Activated CD4-positive, alpha-beta T cell treated with anti-CD3 and anti-CD28 coated beads for 4 hours (primary cell): ENCODE results near the gene E4F1.
"Not testable (repeated sequence)": the region's sequence is repeated elsewhere in the genome, so short reads cannot be mapped to it uniquely, and the experiment has no call there.

Experiments
- DNase-seq, 2 donors: peaks; one replicate each; pipeline ENCODE4 v3.0.0-alpha.2; 2020

E4F1 gene

DNA sequence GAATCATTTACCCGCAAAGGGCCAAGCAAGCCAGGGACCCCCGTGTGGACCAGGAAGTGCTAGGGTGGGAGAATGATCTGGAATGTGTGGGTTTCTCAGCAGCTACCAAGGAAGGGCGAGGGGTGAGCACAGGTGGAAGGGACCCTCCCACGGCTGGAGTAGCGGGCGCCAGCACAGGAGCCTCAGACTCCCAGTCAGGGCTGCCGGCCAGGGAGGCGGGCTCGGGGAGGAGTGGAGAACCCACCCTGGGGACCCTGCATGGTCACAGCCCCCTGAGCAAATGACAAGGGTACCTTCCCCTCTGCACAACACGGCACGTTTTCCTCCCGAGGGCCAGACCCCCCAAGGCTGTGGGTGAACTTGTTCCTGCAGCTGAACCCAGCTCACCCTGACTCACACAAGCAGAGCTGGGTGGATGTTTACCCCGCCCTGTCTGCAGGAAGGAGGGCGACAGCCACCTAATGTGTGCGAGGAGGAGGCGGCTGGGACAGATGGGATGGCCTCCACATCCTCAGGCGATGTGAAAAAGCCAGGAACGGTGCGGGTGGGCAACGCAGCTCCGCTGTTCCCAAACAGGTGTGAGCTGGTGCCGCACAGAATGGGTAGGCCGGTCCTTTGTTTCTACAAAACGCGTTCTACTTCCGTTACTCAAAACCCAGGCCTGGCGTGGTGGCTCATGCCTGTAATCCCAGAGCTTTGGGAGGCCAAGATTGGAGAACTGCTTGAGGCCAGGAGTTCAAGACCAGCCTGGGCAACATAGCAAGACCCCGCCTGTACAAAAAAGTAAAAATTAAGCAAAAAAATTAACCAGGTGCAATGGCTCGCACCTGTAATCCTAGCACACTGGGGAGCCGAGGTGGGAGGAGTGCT is 21.8 kb downstream of the E4F1 start:
- no peak for DNase-seq

DNA sequence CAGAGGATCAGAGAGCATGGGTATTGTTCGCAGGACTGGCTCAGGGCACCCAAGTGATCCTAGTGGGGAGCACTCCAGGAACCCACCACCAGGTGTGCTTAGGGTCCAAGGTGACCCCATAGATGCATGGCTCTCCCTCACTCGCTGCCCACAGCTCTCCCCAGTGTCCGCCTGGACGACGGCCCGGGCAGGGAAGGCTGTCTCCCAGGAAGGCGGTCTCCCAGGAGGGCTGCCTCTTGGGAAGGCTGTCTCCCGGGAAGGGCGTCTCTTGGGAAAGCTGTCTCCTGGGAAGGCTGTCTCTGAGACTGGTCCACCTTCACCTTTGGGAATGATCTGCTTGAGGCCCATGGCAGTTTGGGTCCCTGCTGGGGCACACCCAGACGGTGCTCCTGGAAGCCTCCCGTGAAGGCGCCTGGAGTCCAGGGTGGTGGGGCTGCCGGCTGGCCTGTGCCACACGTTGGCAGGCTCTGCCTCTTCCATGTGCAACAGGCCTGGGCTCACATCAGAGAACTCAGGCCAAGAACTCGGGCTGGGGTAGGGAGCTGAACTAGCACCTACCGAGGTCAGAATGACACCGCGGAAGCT is 23.0 kb downstream of the E4F1 start:
- no peak for DNase-seq

DNA sequence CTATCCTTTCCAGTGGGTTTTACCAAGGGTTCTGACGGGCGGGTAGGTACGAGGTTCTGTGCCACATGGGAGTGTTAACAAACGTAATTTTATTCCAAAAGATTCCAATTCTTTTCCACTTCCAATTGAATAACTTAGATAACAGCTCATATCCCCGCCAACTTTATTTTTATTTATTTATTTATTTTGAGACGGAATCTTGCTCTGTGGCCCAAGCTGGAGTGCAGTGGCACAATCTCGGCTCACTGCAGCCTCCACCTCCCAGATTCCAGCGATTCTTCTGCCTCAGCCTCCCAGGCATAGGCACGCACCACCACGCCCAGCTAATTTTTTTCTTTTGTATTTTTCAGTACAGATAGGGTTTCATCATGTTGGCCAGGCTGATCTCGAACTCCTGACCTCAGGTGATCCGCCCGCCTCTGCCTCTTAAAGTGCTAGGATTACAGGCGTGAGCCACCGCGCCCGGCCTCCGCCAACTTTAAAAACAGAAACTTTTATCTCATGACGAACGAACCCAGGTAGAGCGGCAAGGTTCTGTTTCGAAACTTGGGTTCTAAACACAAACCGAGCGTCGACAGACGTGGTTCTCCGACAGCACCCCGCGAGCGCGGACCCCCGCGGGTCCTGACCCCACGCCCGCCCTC is 27.4 kb downstream of the E4F1 start:
- DNase-seq = peak; percentile 28 to 38

DNA sequence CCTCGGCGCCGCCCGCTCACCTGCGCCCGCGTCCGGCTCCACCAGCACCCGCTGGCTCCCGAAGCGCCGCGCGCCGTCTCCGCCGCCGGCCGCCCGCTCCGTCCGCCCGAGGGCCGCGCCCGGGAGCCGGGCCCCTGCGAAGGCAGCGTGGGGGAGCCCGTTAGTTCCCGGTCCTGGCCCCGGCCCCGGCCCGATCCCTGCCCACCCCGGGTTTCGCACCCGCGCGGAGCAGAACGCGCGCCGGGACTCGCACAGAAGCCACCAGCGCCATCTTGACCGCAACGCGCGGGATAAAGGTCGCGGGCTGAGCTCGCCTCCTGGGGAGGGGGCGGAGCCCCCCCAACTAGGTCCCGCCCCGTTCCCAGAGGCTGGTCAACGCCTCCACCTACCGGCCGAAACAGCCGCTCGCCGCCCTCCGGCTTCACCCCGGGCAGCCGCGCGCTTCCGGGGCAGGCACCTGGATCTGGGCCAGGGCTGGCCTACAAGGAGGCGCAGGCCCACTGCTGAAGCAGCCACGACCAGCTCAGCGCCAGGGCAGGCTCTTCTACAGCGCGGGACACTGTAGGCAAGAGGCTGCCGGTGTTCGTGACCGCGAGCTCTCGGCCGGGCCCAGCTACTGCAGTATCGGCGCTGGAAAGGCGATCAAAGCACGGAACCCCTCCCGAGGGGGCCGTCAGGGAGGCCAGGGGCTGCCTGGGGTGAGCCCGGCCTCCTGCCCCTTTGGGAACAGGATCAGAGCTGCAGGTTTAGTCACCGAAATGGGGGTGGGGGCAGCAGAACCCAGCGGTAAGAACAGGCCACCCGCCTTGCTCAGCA is 28.1 kb downstream of the E4F1 start, which contains the start of gene ECI1:
TSS of gene ECI1 (minus strand) at position 292 of the 816 bp plus-strand sequence. CDS start at position 271, 21 bp downstream.
- peak; percentile 71 to 76 for DNase-seq

DNA sequence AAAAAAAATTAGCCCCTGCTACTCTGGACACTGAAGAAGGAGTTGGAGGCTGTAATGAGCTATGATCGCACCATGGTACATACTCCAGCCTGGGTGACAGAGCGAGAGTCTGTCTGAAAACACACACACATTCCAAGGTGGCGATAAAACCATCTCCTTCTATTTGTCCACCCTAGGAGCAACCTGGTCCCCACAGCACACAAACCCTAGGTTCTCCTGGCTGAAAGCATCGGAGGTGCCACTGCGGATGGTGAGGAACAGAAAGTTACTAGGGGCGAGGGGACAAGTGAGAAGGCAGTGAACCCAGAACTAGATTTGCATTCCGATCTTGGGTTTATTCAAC is 29.4 kb downstream of the E4F1 start:
- DNase-seq = no peak

DNA sequence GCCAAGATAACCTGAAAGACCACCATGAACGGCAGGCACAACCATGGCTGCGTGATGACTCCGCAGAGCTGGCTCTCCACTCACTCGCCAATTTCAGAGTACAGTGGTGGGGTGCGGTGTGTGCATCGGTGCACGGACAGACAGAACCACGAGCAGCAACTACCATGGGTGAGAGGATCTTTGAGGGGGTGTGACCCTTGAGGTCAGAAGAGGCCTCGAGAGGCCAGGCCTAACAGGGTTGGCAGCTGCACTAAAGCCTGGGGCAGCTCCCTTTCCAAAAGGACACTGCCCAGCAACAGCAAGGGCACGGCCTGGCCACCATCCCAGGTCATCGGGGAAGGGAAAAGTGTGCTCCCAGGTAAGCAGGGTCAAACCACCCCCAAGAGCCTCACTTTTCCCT is 29.9 kb downstream of the E4F1 start:
- DNase-seq = no peak

DNA sequence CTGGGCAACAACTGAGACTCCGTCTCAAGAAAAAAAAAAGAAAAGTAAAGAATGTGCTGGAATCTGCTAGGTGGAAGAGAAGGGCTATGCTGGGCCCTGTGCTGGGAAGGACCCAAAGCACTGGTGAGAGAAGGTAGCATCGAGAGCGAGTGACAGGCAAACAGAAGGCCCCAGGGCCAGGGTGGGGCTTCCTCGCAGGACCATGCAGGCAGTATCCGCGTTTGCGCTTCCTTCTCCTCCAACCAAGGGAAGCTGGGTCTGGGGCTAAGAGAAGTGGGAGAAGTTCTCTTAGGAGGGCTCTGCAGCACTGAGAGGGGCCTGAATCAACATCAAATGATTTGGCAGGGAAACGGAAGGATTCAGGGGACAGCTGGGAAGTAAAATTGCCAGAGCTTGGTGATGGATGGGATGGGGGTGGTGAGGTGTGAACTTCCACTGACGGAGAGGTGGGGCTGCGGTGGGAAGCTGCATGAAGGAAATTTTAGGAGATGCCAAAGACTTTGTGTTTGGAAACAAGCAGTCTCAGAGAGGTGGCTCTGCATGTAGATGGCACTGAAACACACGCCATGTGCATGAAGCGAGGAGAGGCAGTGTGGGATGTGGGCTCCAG is 33.2 kb downstream of the E4F1 start:
- DNase-seq = no peak

DNA sequence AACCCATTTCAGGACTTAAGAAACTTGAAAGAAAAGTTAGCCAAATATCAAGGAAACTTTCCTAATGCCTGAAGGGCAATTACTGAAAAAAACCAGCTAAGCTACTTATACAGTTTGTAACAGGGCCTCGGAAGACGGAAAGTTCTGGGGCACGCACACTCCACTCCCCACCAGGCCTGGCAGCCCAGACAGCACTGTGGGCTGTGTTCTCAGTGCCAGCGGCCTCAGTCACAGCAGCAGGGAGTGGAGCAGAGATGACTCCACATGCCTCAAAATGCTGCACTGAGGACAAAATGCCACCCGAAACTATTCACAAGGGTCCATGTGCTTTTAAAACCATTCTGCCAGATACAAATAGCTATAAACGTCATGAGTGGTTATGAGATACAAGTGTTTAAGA is 34.3 kb downstream of the E4F1 start:
- DNase-seq = no peak

DNA sequence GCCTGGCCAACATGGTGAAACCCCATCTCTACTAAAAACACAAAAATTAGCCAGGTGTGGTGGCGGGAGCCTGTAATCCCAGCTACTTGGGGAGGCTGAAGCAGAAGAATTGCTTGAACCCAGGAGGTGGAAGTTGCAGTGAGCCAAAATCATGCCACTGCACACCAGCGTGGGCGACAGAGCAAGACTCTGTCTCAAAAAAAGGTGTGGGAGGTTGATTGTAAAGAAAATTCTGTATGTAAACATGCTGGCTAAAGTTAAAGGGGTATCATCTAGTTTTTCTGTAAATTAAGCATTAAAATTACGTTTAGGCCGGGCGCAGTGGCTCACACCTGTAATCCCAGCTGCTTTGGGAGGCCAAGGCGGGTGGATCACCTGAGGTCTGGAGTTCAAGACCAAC is 35.1 kb downstream of the E4F1 start:
- not testable (repeated sequence) for DNase-seq

DNA sequence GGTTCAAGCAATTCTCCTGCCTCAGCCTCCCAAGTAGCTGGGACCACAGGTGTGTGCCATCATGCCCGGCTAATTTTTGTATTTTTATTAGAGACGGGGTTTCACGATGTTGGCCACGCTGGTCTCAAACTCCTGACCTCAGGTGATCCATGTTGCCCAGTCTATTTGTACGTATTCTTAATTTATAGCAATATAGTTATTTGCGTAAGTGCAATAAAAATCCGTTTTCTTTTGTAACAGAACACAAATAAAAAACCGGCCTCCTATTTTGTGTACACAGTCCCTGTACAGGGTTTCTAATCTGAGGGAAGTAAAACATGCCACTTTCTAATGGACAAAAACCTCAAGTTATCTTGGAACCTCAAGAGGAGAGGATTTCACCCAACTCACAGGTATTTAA is 36.9 kb downstream of the E4F1 start:
- no peak for DNase-seq

DNA sequence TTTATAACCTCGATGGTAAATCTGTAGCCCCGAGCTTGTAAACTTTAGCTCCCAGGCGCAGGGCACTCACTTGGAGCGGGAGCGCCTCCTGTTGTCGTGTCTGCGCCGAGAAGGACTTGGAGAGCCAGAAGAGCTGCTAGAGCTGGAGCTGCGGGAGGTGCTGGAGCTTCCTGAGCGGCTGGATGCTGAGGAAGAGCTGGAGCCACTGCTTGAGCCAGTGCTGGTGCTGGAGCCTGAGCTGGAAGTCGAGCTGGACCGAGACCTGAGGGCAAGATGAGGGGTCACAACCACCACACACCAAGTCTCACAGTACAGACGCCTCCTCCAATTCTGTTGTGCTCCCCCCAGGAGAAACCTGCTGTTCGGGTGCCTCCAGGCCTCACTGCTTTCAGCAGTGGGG is 39.6 kb downstream of the E4F1 start:
- not testable (repeated sequence) for DNase-seq

DNA sequence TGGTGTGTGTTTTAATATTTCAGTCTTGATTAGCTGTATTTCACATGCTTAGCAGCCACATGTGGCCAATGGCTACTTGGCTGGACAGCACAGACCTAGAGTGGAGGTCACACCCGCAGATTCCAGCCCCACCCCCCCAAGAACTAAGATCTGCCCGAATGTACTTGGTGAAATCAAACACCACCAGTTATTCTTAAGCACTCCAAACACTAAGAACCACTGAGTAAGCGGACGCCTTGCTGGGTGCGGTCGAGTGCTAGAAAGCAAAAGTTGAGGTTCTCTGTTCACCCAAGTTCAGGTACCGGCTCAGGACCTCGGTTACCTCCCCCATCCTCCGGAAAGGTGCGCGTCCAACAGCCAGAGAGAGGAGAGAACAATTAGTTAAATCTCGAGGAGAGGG is 43.5 kb downstream of the E4F1 start:
- DNase-seq = peak in 1 of 2 donors; percentile 19

DNA sequence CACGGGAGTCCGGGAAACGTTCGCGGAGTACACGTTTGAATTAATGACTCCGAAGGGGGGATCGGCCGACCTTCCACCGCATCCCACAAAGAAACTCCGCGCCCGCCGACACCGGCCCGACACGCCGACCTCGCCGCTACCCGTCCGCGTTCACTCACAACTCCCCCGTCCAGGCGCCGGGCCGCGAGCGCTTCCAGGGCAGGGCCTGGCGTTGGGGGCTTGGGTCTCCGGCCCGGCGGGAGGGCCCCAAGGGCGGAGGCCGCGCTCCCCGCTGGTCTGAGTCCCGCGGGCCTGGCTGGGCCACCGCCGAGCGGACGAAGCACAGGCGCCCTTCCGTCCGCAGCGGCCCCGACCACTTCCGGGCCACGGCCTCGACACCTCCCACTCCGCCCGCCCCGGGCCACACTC is 44.1 kb downstream of the E4F1 start:
- not testable (repeated sequence) for DNase-seq

DNA sequence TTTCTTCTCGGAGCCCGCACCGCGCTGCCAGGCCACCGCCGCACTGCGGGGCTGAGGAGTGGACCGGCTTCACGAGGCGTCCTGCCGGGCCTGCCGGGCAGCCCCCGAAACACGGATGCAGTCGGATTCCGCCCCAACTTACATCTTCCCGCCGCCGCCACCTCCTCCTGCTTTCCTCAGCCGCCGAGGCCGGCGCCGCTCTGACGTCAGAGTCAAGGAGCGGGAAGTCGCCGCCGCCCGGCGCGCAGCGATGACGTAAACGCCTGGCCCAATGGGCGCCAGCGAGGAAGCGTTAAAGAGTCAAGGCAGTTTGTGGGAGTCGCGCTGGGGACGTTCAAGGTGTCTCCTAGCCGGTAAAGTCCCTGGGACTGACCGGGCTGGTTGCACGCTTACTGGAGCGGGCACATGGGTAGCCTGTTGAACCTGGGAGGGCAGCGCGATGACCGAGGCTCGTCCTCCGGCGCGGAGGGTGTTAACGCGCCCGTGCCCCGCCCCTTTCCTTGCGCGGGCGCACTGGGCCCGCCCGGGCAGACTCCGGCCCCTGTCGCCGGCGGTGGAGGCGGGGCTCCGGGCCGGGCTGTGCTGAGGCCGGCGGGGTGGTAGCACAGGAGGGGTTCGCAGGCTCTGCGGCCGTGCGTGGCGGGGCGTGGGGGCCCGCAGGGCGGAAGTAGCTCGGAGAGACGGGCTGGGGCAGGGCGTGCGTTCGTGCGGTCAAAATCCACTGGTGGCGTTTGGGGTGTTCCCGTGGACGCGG is 44.7 kb downstream of the E4F1 start, which contains the start of gene RNPS1:
TSS of gene RNPS1 (minus strand) at position 214 of the 754 bp plus-strand sequence. CDS start 3,483 bp downstream, outside the sequence.
- DNase-seq = peak; percentile 94 to 96

DNA sequence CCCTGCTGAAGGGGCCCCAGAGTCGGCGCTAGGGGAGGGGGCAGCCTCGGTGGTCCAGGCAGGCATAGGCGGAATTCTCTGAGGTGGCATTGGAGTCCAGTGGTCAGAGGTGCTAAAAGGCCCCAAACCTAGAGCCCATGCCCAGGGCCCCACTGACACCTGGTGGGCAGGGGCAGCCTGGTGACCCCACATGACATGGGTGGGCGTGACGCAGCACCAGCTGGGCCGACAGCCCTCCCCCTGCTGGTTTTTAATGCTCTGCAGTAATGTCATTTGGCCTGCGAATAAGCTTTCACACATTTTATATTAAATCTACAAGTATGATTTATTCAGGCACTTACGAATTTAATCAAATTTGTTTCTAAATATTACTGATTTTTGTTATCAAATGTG is 46.7 kb downstream of the E4F1 start:
- DNase-seq = no peak

DNA sequence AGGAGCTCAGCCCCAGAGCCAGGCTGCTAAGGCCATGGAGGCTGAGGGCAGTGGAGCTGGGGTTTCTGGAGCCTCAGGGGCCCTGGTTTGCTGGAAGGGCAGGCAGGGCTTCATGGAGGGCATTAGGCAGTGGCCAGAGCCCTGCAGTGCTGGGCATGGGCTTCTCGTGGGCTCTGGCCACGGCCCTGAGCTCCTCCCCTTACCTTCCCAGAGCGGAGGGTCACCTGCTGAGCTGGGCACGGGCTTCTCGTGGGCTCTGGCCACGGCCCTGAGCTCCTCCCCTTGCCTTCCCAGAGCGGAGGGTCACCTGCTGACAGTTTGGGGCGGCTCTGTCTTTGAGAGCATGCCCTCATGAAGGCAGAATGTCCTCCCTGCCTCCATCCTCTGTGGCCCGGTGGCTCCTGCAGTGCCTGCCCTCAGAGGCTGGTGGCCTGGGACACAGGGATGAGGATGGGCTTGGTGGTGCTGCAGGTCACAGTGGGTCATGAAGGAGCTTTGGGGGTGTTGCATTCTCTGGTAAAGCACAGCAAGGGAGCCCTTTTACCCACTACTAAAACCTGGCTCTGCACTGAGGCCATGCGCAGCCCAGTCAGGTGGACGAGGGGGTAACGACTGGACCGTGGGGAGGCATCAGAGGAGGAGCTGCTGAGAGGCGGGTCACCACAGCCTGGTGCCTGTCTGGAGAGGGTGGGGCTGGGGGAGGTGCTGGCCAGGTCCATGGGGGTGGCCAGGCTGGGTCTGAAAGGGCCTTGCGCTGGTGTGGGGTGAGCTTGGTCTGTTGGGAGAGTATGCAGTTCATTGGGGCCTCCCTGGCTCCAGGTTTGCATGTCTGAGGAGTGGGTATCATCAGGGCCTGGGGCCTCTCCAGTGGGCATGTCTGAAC is 47.4 kb downstream of the E4F1 start:
- no peak for DNase-seq

DNA sequence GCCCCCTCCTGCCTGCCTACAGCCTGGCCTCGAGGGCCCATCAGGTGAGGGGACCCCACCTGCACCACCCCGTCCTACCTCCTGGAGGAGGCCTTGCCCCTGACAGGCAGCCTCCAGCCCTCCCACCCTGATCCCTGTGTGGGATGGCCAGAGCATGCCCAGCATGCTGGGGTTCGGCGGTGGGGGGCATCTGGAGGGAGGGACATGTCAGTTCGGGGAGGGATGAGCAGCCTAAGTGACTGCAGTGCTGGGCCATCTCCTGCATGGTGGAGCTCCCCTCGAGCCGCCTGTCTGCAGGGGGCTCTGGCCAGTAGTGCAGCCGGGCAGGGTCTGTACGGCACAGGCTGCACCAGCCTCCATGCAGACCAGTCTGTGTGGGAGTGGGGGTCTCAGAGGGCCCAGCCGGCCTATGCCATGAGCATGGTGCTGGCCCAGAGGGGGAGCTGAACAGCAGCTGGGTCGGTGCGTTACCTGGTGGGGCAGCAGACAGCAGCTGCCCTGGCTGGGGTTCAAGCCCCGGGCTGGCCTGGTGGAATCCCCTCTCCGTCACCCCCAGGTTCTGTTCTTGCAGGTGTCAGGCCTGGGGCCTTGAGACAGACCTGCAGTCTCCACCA is 48.6 kb downstream of the E4F1 start:
- no peak for DNase-seq

DNA sequence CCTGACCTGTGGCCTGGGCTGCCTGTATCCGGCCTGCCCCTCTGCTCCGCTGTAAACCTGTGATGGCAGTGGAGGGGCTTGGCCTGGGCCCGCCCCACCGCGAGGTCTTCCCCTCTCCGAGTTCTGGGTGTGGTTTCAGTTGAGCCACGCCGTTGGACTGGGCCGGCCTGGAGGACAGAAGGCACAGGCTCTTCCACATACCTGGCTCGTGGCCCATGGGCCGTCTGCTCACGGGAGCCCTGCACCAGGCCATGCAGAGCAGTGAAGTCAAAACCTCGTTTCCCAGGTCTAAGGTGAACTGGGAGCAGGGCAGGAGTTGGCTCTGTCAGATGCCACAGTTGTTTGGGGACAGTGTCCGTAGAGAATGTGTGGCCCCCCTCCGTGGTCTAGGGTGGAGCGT is 50.1 kb downstream of the E4F1 start:
- DNase-seq = no peak

DNA sequence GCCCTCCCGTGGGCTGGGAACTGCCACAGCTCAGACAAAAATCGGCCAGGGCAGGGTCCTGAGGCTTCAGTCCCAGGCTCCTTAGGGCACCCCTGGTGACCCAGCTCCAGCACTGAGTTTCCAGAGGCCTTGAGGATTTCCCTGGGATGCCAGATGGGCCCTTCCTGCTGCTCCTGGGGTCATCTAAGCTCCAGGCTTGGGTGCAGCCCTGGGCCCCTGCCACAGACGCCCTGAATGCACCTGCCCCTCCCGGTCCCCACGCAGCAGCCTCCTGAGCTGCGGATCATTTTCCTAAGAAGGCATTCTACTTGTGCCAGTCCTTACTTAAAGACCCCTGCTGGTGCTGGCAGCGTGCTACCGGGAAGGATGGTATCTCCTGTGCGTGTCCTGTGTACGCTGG is 50.5 kb downstream of the E4F1 start:
- no peak for DNase-seq
